NOMO-1 (cell line): ENCODE results near the gene RIBC2.

Experiments
- DNase-seq, 2 experiments: peaks; one replicate each; lab custom pipeline; 2025; ENCODE audit not compliant: unreplicated experiment in 2 of 2; lab: John Stamatoyannopoulos, UW

RIBC2 gene

DNA sequence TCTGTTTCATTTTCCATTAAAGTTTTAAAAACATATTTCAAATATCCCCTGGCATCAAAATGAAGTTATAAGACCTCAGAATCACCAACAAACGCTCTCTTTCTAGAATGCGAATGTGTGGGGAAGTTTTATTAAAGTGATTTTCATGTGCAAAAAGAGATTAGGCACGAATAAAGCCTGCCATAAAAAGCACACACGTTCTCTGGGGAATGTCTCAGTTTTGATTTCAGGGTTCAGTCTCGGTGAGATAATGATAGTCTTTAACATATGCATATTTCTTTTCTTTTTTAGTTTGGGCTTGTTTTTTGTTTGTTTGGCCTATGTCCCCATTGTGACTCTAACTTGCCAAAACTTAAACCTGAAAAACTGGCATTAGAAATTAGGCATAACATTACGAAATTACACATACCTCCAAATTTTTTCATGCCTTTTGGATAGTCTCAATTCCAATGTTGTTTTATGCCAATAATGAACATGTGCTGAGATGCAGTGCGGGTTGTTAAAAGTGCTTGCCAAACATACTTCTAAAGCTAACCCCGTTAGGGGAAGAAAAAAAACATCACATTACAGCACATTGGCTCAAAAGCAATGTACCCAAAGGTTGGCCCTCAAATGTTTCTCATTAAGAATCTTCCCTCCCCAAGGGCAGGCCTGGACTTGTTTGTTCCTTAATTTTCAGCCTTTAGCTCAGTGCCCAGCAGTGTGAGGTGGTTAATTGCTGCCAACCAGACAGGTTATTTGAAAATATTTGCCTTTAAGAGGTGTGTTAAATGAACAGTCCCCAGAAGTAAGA, 56.0 kb downstream of the RIBC2 start:
- DNase-seq = peak; percentile 67 to 85

DNA sequence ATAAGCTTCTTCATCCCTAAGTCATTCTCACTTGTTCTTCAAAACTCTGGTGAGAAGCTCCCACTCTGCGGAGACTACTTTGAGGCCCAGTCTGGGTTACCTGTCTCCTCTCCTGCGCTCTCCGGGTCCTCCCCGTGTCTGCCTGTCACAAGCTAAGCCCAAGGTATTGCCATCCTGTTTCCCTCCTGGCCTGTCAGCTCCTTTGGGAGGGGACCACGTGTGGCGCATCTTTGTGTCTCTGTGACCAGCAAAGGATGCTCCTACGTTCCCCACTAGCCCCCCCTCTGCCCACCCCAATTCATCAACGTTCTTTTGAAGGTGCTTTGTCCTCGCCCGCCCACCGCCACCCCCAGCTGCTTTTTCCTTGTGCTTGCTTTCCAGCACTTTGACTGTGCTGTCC, 57.4 kb downstream of the RIBC2 start:
- DNase-seq = no peak

DNA sequence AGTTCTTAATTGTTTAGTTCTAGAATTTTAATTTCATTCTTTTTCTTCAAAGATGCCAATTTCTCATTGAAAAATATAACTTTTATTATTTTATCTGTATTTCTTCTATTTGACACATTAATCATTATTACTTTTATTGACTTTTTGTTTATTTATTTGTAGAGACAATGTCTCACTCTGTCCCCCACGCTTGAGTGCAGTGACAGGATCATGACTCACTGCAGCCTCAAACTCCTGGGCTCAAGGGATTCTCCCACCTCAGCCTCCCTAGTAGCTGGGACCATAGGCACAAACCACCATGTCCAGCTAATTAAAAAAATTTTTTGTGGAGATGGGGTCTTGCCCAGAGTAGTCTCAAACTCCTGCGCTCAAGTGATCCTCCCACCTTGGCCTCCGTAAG, 58.9 kb downstream of the RIBC2 start:
- no peak for DNase-seq

DNA sequence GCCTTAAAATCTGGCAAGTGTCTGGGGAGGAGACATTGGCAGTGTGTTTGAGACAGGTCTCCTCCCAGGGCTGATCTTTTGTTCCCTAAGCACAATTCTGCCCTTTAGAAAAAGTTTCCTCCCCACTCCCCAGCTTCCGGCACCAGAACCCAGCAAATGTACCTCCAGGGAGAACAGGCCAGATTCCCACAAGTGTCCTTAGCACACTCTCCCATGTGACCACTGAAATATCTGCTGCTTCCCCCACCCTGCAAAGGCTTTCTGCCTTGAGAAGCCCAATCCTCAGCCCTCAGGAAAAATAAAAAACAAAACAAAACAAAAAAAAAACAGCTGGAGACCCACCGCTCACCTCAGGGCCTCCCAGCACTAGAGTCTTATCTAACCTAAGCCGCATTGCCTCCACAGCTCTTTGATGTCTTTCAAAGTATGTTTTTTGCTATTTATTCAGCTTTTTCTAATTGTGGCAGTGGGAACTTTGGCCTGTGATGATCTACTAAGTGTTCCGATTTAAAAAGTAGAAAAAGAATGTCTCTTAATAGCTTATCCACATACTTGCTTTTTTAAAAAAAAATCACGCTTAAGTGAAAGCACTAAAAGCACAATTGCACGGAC, 60.2 kb downstream of the RIBC2 start:
- no peak for DNase-seq

DNA sequence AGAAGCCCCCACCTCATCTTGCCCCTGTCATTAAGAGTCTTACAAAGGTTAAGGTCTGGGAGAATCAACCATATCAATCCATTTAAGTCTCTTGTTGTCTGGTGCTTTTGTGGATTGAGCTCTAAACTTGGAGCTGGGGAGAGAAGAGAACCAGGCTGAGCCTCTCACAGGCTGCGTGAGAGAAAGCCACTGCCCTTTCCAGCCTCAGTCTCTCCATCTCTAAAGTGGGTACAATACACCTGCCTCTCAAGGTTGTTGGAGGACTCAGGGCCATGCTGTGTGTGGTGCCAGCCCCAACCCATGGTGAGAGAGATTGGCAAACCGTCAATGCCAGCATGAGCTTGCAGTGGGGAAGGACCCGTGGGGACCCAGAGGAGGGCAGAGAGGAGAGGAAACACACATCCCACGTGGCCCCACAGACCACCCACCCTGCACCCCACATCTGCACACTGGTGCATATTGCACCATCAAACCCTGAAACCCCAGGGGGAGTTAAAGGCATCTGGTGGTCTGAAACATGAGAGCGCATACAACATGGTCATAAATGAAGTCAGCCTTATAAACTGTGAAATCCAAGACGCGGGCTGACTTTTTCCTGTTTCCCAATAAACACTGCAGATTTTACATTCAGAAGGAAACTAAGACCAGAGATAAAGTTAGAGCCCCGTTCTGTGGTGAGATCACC, 61.7 kb downstream of the RIBC2 start:
- DNase-seq = no peak

DNA sequence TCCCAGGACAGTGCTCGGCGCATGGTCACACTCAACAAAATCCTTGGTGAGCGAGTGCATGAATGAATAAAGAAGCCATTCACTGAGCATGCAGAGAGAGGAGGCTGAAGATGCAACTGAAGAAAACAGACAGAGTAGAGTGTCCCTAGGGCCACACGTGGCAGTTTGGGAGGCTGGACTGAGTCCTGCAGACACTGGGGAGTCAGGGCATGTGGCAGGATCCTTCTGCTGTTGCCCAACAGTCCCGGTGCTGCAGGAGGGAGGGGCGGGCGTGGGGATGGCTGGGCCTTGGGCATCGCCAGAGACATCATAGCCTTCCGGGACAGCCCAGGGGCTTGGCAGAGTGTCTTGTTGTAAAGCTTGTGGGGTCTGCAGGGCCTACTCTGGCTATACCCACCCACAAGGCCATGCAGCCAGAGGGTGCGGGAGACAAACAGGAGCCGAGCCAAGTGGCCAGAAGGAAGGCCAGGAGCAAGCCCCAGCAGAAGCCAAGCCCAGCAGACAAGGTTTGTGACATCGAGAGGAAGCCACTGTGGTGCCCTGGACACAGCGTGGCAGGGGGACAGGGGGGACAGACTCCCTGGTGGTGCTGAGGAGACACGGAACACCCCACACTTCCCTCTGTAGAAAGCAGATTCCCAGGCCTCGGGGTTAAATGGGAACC, 62.5 kb downstream of the RIBC2 start:
- DNase-seq = no peak

DNA sequence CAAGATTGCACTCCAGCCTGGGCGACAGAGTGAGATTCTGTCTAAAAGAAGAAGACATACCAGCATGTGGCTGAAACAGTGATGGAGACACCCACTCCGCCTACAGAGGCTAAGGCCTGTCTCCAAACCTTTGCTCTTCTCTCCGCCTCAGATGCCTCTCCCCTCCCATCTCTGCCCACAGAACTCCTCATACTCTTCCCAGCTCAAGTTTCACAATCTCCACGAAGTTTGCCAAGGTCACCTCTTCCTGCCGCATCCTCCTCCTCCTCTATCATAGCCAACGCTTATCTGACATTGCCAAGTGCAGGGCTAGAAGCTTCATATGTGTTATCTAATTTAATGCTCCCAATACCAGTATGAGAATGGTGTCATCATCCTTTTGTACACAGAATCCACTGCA, 63.3 kb downstream of the RIBC2 start:
- no peak for DNase-seq

DNA sequence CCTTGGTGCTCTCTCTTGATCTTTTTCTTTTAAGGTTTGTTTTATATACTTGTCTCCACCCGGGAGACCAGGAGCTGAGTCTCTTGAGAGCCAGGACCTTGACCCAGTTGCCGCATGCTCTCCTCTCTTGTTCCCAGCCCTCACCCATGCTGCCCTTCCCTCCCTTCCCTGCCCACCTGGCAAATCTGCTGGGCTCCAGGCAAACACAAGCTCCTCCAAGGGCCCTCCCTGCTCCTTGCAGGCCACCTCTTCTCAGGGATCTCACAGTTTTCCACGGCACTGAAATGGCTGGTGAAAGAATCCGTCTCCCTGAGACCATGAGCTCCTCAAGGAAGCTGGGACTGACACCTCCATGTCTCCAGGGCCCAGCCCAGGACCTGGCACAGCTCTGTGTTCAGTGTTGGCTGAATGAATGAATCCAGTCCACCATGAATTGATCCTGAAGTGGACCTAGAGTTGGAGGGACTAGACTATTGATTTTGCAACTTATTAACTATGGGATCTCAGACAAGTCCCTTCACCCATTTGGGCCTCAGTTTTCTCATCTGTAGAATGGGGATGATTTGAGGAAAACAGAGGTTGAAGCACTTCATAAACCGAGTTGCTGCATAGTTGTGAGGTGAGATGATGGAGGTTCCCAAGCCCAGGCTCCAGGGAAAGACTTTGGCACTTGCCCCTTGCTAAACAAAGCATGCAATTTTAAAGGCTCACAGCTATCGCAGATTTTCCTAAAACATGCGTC, 64.0 kb downstream of the RIBC2 start:
- DNase-seq = no peak

DNA sequence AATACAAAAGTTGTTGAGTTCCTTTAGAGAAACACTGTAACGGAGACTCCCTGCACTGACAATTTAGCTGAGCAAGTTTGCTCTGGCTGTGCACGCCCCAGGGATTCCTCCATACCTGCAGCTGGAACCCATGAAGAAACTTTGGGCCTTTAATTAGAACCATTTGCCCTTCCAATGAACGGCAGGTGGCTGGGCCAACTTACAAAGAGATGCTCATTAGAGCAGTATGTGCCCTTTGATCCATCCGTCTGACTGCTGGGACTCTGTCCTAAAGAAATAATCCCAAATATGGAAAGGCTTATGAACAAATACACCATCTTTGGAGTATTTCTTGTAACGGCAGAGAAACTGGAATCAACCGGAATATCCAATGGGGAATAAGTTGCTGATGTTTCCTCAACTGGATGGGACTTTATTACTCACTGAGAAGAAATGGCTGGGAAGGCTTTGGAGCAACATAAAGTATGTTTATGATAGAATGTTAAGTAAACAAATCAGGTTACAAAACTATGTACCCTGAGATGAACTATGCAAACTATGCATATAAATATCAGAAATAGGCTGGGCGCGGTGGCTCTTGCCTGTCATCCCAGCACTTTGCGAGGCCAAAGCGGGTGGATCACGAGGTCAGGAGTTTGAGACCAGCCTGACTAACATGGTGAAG, 64.7 kb downstream of the RIBC2 start:
- no peak for DNase-seq

DNA sequence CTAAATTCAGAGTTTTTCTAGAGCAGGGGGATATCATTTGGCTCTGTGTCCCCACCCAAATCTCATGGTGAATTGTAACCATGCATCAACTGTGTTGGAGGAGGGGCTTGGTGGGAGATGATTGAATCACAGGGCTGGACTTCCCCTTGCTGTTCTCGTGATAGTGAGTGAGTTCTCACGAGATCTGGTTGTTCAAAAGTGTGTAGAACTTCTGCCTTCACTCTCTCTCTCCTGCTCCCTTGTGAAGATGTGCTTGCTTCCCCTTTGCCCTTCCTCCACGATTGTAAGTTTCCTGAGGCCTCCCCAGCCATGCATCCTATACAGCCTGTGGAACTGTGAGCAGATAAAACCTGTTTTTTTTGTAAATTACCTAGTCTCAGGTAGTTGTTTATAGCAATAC, 67.2 kb downstream of the RIBC2 start:
- DNase-seq = no peak

DNA sequence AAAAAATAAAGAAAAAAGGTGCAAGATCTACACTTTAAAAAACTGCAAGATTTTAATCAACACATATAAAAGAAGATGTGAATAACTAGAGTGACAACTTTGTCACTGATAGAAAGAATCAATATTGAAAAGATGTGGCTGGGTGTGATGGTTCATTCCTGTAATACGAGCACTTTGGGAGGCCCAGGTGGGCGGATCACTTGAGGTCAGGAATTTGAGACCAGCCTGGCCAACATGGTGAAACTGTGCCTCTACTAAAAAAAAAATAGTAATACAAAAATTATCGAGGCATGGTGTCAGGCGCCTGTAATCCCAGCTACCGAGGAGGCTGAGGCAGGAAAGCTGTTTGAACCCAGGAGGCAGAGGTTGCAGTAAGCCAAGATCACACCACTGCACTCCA, 68.2 kb downstream of the RIBC2 start:
- no peak for DNase-seq
